Common myeloid progenitor, CD34-positive (primary cell): ENCODE measurements around the gene NOS1AP.
"Not testable (repeated sequence)": the region's sequence is repeated elsewhere in the genome, so short reads cannot be mapped to it uniquely, and the experiment has no call there.

Experiments
- CTCF ChIA-PET: fragments of 350-600 bp; sonication (Branson Sonifier 250); formaldehyde crosslinking; loops from one replicate; lab custom pipeline; 2021; ENCODE audit warnings: antibody characterized with exemption; lab: Charles Lee
- POLR2A ChIA-PET: fragments of 350-600 bp; sonication (Branson Sonifier 250); formaldehyde crosslinking; loops from one replicate; lab custom pipeline; 2021; ENCODE audit warnings: antibody characterized with exemption; lab: Charles Lee
- DNase-seq, 3 donors: peaks; one replicate each; pipeline versions ENCODE4 v3.0.0 to v3.0.0-alpha.2; 2013
- H3K27ac ChIP-seq, 2 experiments: 1 replicate in 1 of 2; 2 replicates in 1 of 2; pipeline ENCODE4 v1.7.0; 2013; ENCODE audit warnings: inconsistent platforms in 2 of 2, low read length in 2 of 2, mild to moderate bottlenecking in 2 of 2, low read depth in 1 of 2, moderate library complexity in 1 of 2; ENCODE audit not compliant: severe bottlenecking in 2 of 2, insufficient read depth in 1 of 2, poor library complexity in 1 of 2
- H3K27me3 ChIP-seq, 5 experiments: replicated peaks in 2 of 5; 1 replicate in 3 of 5; 2 replicates in 2 of 5; pipeline versions ENCODE4 v1.6.1 to v1.7.0; 2013; ENCODE audit warnings: low read length in 4 of 5, mild to moderate bottlenecking in 2 of 5, moderate library complexity in 2 of 5, inconsistent platforms in 1 of 5; ENCODE audit not compliant: insufficient read depth in 5 of 5, control insufficient read depth in 4 of 5
- H3K36me3 ChIP-seq, 4 experiments: 1 replicate in 2 of 4; 2 replicates in 2 of 4; pipeline versions ENCODE4 v1.6.1 to v1.7.0; 2013; ENCODE audit warnings: low read length in 3 of 4, control low read depth in 1 of 4, mild to moderate bottlenecking in 1 of 4; ENCODE audit not compliant: control insufficient read depth in 4 of 4, insufficient read depth in 4 of 4
- H3K4me1 ChIP-seq, 4 experiments: 1 replicate in 3 of 4; 2 replicates in 1 of 4; pipeline versions ENCODE4 v1.6.1 to v1.7.1; 2013; ENCODE audit warnings: low read length in 3 of 4, mild to moderate bottlenecking in 3 of 4, control low read depth in 1 of 4, inconsistent platforms in 1 of 4, moderate library complexity in 1 of 4; ENCODE audit not compliant: control insufficient read depth in 4 of 4, insufficient read depth in 4 of 4; ENCODE audit errors: control extremely low read depth in 1 of 4
- H3K4me3 ChIP-seq, 7 experiments: 1 replicate in 4 of 7; 2 replicates in 3 of 7; pipeline versions ENCODE4 v1.5.1 to v1.7.0; 2013; ENCODE audit warnings: mild to moderate bottlenecking in 7 of 7, low read length in 6 of 7, moderate library complexity in 6 of 7, inconsistent platforms in 2 of 7, low read depth in 2 of 7, control low read depth in 1 of 7; ENCODE audit not compliant: insufficient read depth in 4 of 7, control insufficient read depth in 1 of 7; ENCODE audit errors: extremely low read depth in 1 of 7
- H3K9me3 ChIP-seq, 5 experiments: 1 replicate in 4 of 5; 2 replicates in 1 of 5; pipeline versions ENCODE4 v1.6.1 to v1.7.1; 2013; ENCODE audit warnings: low read length in 4 of 5, mild to moderate bottlenecking in 2 of 5, inconsistent platforms in 1 of 5, low read depth in 1 of 5, moderate library complexity in 1 of 5; ENCODE audit not compliant: control insufficient read depth in 4 of 5, insufficient read depth in 2 of 5; ENCODE audit errors: control extremely low read depth in 1 of 5
- WGBS: methylation state at CpG from one replicate; pipeline ENCODE4 v1.1.5; 2013; ENCODE audit not compliant: insufficient coverage; 5-methylcytosine and 5-hydroxymethylcytosine counted together

The NOS1AP gene

DNA sequence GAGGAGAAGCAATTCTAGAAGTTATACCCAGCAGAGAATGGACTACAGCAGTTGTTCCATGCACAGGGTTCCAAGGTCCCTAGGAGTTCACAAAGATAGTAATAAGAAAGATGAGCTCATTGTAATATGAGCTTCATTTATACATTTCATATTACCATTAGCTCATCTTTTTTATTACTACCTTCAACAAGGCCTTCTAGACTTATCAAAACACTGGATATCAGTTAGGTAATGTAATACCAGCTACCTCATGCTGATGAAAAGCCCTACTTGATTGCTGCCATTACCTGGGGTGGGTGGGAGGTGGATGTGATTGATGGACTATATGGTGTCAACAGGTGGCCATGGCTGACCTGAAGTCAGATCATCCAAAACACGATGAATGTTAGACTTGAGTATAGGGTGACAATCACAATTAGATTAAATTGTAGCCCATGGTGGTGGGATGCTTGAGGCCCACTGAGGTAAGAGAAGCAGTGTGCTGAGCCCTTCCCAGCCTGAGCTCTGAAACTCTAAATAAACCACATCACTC lies 273.0 kb downstream of the NOS1AP start:
- Histone ChIP-seq H3K9me3 (no peaks in the 10 kb centered on the region), H3K27me3 (no peaks in the 10 kb centered on the region), H3K36me3 (no peaks in the 10 kb centered on the region), H3K27ac (no peak overlapping the region), H3K4me1 (peaks cover 0 to 5% (median 0%) of the 10 kb centered on the region in 4 experiments), H3K4me3 (no peak overlapping the region)
- CTCF ChIA-PET: interaction anchor here (1.6 kb wide), 1 partner anchor 65 kb away, joined by 3 read pairs; no protein-coding TSS in a partner anchor
- WGBS: 89% methylated on average over 1 of the region's 1 CpG
- POLR2A ChIA-PET: no interaction called here
- DNase-seq: no peak

DNA sequence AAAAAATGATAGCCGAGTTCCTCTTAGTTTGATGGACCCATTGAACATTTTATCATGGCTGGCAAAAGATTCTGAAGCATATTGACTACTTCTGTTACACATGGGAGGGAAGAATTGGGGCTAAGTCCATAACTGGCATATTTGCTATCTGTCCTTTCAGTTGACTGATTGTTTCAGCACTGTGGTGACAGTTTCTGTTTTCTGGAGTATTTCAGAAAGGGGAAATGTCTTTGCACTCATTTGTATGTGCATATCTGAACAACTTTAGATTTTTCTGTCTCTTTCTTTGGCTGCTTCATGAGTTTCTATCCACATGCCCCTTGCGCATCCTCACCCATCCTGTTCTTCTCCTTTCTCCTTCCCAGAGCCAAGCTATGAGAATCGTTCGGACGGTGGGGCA lies 274.0 kb downstream of the NOS1AP start:
- Histone ChIP-seq H3K27me3 (no peaks in the 10 kb centered on the region), H3K4me3 (no peak overlapping the region), H3K9me3 (no peaks in the 10 kb centered on the region), H3K36me3 (no peaks in the 10 kb centered on the region), H3K4me1 (peaks cover 0 to 5% (median 0%) of the 10 kb centered on the region in 4 experiments), H3K27ac (no peak overlapping the region)
- CTCF ChIA-PET: interaction anchor here (1.5 to 1.6 kb wide), 2 partner anchors 38 to 66 kb away, joined by 3 to 5 read pairs; partner anchors contain the start of gene C1orf226
- POLR2A ChIA-PET: no interaction called here
- WGBS: 100% methylated on average over 2 of the region's 5 CpGs
- no peak for DNase-seq

DNA sequence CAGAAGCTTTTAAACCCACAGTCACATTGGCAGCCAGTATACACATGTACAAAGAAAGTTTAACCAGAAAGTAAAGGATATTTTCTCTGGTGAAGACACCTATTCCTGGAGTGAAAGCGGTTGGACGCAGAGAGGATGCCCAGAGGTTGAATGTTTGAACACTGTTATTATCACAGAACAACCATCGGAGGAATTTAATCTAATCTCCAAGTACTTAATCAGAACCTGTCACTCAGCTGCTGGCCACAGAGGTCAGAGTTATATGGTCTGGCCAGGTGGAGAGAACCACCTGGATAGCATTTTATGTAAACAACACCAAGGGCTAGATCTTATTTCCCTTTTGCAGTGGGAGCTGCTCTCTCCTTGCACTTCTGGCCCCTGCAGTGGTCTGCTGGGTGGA lies 277.8 kb downstream of the NOS1AP start:
- Histone ChIP-seq H3K9me3 (no peaks in the 10 kb centered on the region), H3K27me3 (no peaks in the 10 kb centered on the region), H3K27ac (no peak overlapping the region), H3K36me3 (no peaks in the 10 kb centered on the region), H3K4me1 (peaks cover 0 to 22% (median 1%) of the 10 kb centered on the region in 4 experiments), H3K4me3 (no peak overlapping the region)
- CTCF ChIA-PET: interaction anchor here (0.8 to 1.3 kb wide), 2 partner anchors 9 to 10 kb away, joined by 3 read pairs; no protein-coding TSS in a partner anchor
- DNase-seq: no peak
- WGBS: 0% methylated on average over 1 of the region's 3 CpGs
- POLR2A ChIA-PET: no interaction called here

DNA sequence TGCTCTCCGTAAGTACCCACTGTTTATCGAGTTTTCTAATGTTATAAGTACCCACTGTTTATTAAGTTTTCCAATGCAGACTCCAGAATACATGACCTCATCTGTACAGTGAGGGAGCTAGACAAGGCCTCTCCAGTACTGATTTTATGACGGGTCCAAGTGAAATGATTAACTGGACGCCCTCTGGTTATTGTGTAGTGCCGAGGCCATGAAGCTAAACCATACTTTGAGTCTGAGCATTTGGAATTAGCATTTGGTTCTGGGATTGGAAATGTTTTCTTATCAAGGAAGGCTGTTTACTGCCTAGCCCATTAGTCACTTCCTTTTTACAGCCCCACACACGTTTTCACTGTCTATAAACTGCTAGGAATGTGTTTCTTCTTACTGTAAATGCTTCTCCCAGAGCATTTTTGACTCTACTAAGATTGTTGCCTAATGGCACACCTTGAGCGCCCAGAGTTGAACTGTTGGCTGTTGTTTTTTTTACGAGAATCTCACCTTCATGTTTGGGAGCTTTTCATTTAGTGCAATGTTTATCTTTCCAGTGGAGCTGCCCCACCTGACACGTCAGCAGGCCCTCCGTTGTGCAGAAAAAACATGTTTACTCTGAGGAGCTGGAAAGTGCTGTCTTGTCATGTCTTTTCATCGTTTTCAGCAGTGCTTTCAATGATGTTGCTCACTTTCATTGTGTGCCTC lies 280.3 kb downstream of the NOS1AP start:
- H3K27ac ChIP-seq: peak overlapping the region in 1 of 2 experiments; percentile 20
- H3K4me3 ChIP-seq: no peak overlapping the region
- H3K36me3 ChIP-seq: no peaks in the 10 kb centered on the region
- CTCF ChIA-PET: no interaction called here
- POLR2A ChIA-PET: no interaction called here
- no peak for DNase-seq
- H3K4me1 ChIP-seq: peaks cover 0 to 38% (median 4%) of the 10 kb centered on the region in 4 experiments
- H3K9me3 ChIP-seq: no peaks in the 10 kb centered on the region
- no peaks in the 10 kb centered on the region for H3K27me3 ChIP-seq
- 84% methylated on average over 11 of the region's 11 CpGs for WGBS

DNA sequence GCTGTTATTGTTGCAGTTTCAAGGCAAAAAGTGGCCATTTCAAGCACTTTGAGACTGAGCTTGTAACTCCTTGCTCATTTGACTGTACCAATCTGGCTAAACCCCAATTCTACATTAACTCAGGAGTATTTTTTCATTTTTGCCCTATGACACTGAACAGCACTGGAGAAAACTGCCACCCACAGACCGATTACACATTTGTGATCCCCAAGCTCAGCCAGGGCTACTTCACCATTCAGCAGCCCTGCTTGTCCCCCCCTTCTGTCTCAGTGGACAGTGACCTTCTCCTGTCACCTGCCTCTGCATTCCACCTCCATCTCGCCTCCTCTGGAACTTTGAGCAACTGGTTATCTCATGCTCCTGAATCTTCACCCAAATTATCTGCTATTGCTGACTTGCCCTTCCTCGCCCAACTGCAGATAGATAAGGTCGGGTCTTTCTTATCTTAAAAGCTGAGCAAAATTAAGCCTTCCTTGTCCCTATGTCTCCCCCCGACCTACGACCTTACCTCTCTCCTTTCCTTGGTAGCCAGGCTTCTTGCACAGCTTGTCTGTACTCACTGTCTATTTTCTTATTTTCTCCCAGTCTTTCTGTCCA lies 281.9 kb downstream of the NOS1AP start:
- no peaks in the 10 kb centered on the region for H3K27me3 ChIP-seq
- ChIA-PET POLR2A (interaction anchor here (0.7 kb wide), 1 partner anchor 405 kb away, joined by 3 read pairs; no protein-coding TSS in a partner anchor), CTCF (no interaction called here)
- WGBS: 89% methylated on average over 6 of the region's 6 CpGs
- no peak overlapping the region for H3K4me3 ChIP-seq
- no peak for DNase-seq
- H3K36me3 ChIP-seq: no peaks in the 10 kb centered on the region
- H3K4me1 ChIP-seq: peaks cover 0 to 38% (median 4%) of the 10 kb centered on the region in 4 experiments
- H3K9me3 ChIP-seq: no peaks in the 10 kb centered on the region
- no peak overlapping the region for H3K27ac ChIP-seq

DNA sequence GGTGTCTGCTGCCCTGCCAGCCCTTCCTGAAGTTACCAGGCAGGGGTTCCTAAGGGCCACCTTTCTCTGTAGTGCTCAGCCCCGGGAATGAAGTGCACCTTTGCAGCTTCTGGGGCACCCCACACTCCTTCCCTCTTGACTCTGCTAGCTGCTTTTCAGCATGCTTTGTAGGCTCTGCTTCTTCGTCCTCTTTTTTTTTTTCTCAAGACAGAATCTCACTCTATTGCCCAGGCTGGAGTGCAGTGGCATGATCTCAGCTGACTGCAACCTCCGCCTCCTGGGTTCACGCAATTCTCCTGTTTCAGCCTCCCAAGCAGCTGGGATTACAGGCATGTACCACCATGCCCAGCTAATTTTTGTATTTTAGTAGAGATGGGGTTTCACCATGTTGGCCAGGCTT lies 282.4 kb downstream of the NOS1AP start:
- WGBS: 60% methylated on average over 3 of the region's 4 CpGs
- H3K4me3 ChIP-seq, H3K27ac ChIP-seq, H3K9me3 ChIP-seq, H3K27me3 ChIP-seq, CTCF ChIA-PET, H3K36me3 ChIP-seq: not testable (repeated sequence)
- DNase-seq: peak in 2 of 3 donors; percentile 12 to 14
- POLR2A ChIA-PET: interaction anchor here (0.7 kb wide), 1 partner anchor 406 kb away, joined by 3 read pairs; no protein-coding TSS in a partner anchor
- H3K4me1 ChIP-seq: peaks cover 0 to 38% (median 4%) of the 10 kb centered on the region in 4 experiments

DNA sequence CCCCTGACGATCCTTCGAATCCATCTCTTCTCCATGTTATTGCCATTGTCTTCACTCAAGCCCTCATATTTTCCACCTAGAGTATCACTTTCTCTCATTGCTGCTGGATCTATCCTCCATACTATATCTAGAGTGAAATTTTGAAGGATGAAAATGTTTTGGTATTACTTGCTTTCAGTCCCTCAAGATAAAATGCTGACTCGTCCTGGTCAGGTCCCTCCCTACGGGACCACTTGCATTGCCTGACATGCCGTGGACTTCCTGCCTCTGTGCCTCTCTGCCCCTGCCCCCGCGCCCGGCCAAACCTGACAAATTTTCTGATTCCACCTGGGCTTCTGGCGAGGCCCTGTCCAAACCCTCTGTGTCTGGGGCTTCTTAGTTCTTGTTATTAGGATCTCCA lies 283.6 kb downstream of the NOS1AP start:
- CTCF ChIA-PET: no interaction called here
- WGBS: 33% methylated on average over 3 of the region's 9 CpGs
- POLR2A ChIA-PET: no interaction called here
- Histone ChIP-seq H3K4me1 (peaks cover 0 to 38% (median 4%) of the 10 kb centered on the region in 4 experiments), H3K36me3 (no peaks in the 10 kb centered on the region), H3K27ac (no peak overlapping the region), H3K9me3 (no peaks in the 10 kb centered on the region), H3K4me3 (no peak overlapping the region), H3K27me3 (no peaks in the 10 kb centered on the region)
- peak in 2 of 3 donors; percentile 7 to 20 for DNase-seq
